NCI-H1092 (cell line): ENCODE measurements around the gene PDE4B.
"Not testable (repeated sequence)": the region's sequence is repeated elsewhere in the genome, so short reads cannot be mapped to it uniquely, and the experiment has no call there.

Experiments used
- DNase-seq: peaks from one replicate; lab custom pipeline; 2025; lab: John Stamatoyannopoulos, UW

The PDE4B gene

GRCh38 chr1:66055092-66055491 is 262.4 kb downstream of the PDE4B start:
- DNase-seq = no peak

- not testable (repeated sequence) for DNase-seq
Observed at GRCh38 chr1:66057448-66057847, 264.8 kb downstream of the PDE4B start.

GRCh38 chr1:66058558-66058957 is 265.9 kb downstream of the PDE4B start:
- no peak for DNase-seq

GRCh38 chr1:66067219-66067618 is 274.5 kb downstream of the PDE4B start:
- DNase-seq = not testable (repeated sequence)

- no peak for DNase-seq
Observed at GRCh38 chr1:66069976-66070876, 277.5 kb downstream of the PDE4B start.

- DNase-seq = no peak
Observed at GRCh38 chr1:66073388-66073787, 280.7 kb downstream of the PDE4B start.

GRCh38 chr1:66074147-66074546 is 281.5 kb downstream of the PDE4B start:
- DNase-seq = no peak

GRCh38 chr1:66078412-66078811 is 285.7 kb downstream of the PDE4B start:
- DNase-seq = no peak

GRCh38 chr1:66083003-66083402 is 290.3 kb downstream of the PDE4B start:
- no peak for DNase-seq

GRCh38 chr1:66084442-66084841 is 291.7 kb downstream of the PDE4B start:
- no peak for DNase-seq

GRCh38 chr1:66085600-66085999 is 292.9 kb downstream of the PDE4B start:
- DNase-seq = no peak

GRCh38 chr1:66088787-66089186 is 296.1 kb downstream of the PDE4B start:
- no peak for DNase-seq

GRCh38 chr1:66090859-66091457 is 298.3 kb downstream of the PDE4B start:
- no peak for DNase-seq

GRCh38 chr1:66095190-66095589 is 302.5 kb downstream of the PDE4B start:
- no peak for DNase-seq

- not testable (repeated sequence) for DNase-seq
Observed at GRCh38 chr1:66100959-66101358, 308.3 kb downstream of the PDE4B start.

- DNase-seq = not testable (repeated sequence)
Observed at GRCh38 chr1:66104076-66104475, 311.4 kb downstream of the PDE4B start.

- no peak for DNase-seq
Observed at GRCh38 chr1:66108624-66109023, 315.9 kb downstream of the PDE4B start.

- DNase-seq = no peak
Observed at GRCh38 chr1:66112744-66113400, 320.2 kb downstream of the PDE4B start.

GRCh38 chr1:66119148-66119547 is 326.5 kb downstream of the PDE4B start:
- no peak for DNase-seq

GRCh38 chr1:66124670-66125069 is 332.0 kb downstream of the PDE4B start:
- DNase-seq = no peak

- not testable (repeated sequence) for DNase-seq
Observed at GRCh38 chr1:66128641-66129040, 335.9 kb downstream of the PDE4B start.

- no peak for DNase-seq
Observed at GRCh38 chr1:66132324-66132723, 339.6 kb downstream of the PDE4B start.

GRCh38 chr1:66134004-66134403 is 341.3 kb downstream of the PDE4B start:
- no peak for DNase-seq
